Measurements from ENCODE around the gene ATG10.

Gene ATG10

DNA sequence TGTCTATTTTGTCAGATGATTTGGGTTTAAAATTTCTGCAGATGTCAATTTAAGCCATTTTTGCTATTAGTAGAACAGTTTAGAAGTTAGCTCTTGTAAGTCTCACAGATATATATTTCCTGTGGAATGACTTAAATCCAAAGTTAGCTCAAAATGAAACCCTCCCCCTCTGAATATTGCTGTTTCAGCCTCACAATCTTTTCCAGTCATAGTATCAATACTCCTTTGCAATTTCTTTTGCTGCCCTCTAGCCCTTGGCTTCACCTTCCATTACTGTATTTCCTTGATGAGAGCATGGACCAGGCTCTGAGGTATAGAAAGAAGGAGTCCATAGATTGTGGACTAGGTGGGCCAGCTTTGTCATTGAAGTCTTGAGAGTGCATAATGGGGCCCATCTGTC is 124.4 kb downstream of the ATG10 start:
- no peak overlapping the region for H2BK15ac ChIP-seq (replicated peaks; ENCODE audit: low read depth)
- no peak overlapping the region for H3K9ac ChIP-seq (ENCODE audit: low read length)
- no peak for DNase-seq
- H3K79me2 ChIP-seq (ENCODE audit: control insufficient read depth, insufficient read depth, low read length) = no peaks in the 10 kb centered on the region
- no peak overlapping the region for H2BK5ac ChIP-seq (ENCODE audit: low read length)
- no peak overlapping the region for H3K4ac ChIP-seq (ENCODE audit: low read depth, low read length)
- H3K27ac ChIP-seq (ENCODE audit: low read depth, low read length) = no peak overlapping the region
- H3K79me1 ChIP-seq (ENCODE audit: low read length) = no peaks in the 10 kb centered on the region
- no peak overlapping the region for H3K23ac ChIP-seq (ENCODE audit: low read length)
- no peak overlapping the region for H4K5ac ChIP-seq (ENCODE audit: low read length)
- no peak overlapping the region for H3K56ac ChIP-seq (ENCODE audit: low read length)
- H3K36me3 ChIP-seq (ENCODE audit: control insufficient read depth, insufficient read depth, low read length) = no peaks in the 10 kb centered on the region
- H2AK5ac ChIP-seq (ENCODE audit: low read length) = no peak overlapping the region
- H3K4me3 ChIP-seq (ENCODE audit: low read length) = no peak overlapping the region
- no peak overlapping the region for H3K18ac ChIP-seq (ENCODE audit: low read length)
- no peak overlapping the region for H2BK120ac ChIP-seq (ENCODE audit: low read depth, low read length)
- H3K4me1 ChIP-seq (ENCODE audit: control insufficient read depth, low read depth, low read length) = no peaks in the 10 kb centered on the region
- H4K8ac ChIP-seq (ENCODE audit: low read depth, low read length) = no peak overlapping the region
- H3K4me2 ChIP-seq (ENCODE audit: low read length) = no peak overlapping the region
- H3K27me3 ChIP-seq (ENCODE audit: insufficient read depth, low read length, poor library complexity) = no peaks in the 10 kb centered on the region

DNA sequence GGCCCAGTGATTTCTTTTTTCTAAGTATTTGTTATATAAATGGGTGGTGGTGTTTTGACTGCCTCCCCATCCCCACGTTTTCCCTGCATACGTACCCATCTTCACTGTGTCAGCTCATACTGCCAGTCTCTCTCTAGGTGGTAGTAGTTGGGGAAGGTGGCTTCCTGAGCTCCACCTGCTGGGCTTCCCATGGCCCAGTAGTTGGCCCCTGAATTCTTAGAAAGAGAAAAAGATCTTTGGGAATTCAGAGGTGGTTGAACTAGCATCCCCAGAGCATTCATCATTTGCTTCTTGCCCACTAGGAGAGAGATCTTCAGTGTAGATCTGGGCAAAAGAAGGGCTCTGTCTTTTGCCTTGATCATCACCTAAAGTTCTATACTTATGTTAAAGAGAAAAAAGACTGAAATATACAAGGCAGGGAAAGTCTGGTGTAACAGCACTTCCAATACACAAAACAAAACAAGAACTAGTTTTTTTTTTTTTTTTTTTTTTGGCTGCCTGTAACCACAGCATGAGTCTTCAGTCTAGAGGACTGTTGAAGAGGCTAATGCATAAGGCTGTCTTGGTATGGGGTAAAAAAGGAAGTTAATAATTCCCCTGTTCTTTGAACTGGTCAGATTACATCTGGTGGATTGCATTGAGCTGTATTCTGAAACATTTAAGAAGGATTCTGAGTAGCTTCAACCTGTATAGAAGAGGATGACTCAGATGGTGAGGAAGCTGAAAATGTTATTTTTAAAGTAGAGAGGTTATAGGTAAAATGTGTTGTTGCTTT is 128.7 kb downstream of the ATG10 start:
- Histone ChIP-seq H3K18ac (ENCODE audit: low read length) (no peak overlapping the region), H2BK5ac (ENCODE audit: low read length) (no peak overlapping the region), H3K27me3 (ENCODE audit: insufficient read depth, low read length, poor library complexity) (no peaks in the 10 kb centered on the region), H3K27ac (ENCODE audit: low read depth, low read length) (no peak overlapping the region), H3K4me1 (ENCODE audit: control insufficient read depth, low read depth, low read length) (no peaks in the 10 kb centered on the region), H3K9ac (ENCODE audit: low read length) (no peak overlapping the region), H3K56ac (ENCODE audit: low read length) (no peak overlapping the region), H3K79me2 (ENCODE audit: control insufficient read depth, insufficient read depth, low read length) (no peaks in the 10 kb centered on the region), H3K23ac (ENCODE audit: low read length) (no peak overlapping the region), H2BK15ac (replicated peaks; ENCODE audit: low read depth) (no peak overlapping the region), H3K4ac (ENCODE audit: low read depth, low read length) (no peak overlapping the region), H3K4me3 (ENCODE audit: low read length) (no peak overlapping the region), H3K36me3 (ENCODE audit: control insufficient read depth, insufficient read depth, low read length) (no peaks in the 10 kb centered on the region), H2AK5ac (ENCODE audit: low read length) (no peak overlapping the region), H4K5ac (ENCODE audit: low read length) (no peak overlapping the region), H3K4me2 (ENCODE audit: low read length) (no peak overlapping the region), H2BK120ac (ENCODE audit: low read depth, low read length) (no peak overlapping the region), H3K79me1 (ENCODE audit: low read length) (no peaks in the 10 kb centered on the region), H4K8ac (ENCODE audit: low read depth, low read length) (peak overlapping the region; percentile 6)
- WGBS (ENCODE audit: extremely low coverage, insufficient coverage, low lambda C conversion rate) = no CpG with 5 or more reads among the region's 2 CpGs
- DNase-seq = peak; percentile 37

DNA sequence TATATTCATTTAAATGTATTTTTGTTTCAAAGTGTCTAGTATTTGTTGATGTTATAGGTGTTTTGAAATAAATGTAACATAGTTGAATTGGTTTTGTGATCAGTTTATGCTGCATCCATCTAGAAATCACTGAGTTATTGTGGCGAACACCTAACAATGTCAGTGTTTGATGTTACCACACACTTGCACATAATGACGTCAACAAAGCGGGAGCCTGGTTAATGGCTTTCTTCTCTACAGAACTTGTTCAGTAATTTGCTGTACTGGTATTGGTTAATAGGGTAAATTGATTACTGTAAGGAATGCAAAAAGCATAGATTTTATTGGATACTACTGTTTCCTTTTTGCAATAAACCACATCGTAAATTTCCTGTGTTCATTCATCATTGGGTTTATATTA is 133.0 kb downstream of the ATG10 start:
- Histone ChIP-seq H3K36me3 (ENCODE audit: control insufficient read depth, insufficient read depth, low read length) (no peaks in the 10 kb centered on the region), H3K23ac (ENCODE audit: low read length) (no peak overlapping the region), H3K79me1 (ENCODE audit: low read length) (no peaks in the 10 kb centered on the region), H3K27ac (ENCODE audit: low read depth, low read length) (no peak overlapping the region), H3K4me1 (ENCODE audit: control insufficient read depth, low read depth, low read length) (peaks cover 1% of the 10 kb centered on the region), H3K18ac (ENCODE audit: low read length) (no peak overlapping the region), H3K9ac (ENCODE audit: low read length) (no peak overlapping the region), H3K4ac (ENCODE audit: low read depth, low read length) (no peak overlapping the region), H4K8ac (ENCODE audit: low read depth, low read length) (no peak overlapping the region), H3K56ac (ENCODE audit: low read length) (no peak overlapping the region), H2BK15ac (replicated peaks; ENCODE audit: low read depth) (no peak overlapping the region), H3K27me3 (ENCODE audit: insufficient read depth, low read length, poor library complexity) (no peaks in the 10 kb centered on the region), H4K5ac (ENCODE audit: low read length) (no peak overlapping the region), H2AK5ac (ENCODE audit: low read length) (no peak overlapping the region), H2BK120ac (ENCODE audit: low read depth, low read length) (no peak overlapping the region), H2BK5ac (ENCODE audit: low read length) (no peak overlapping the region), H3K4me2 (ENCODE audit: low read length) (no peak overlapping the region), H3K79me2 (ENCODE audit: control insufficient read depth, insufficient read depth, low read length) (no peaks in the 10 kb centered on the region), H3K4me3 (ENCODE audit: low read length) (no peak overlapping the region)
- DNase-seq = no peak
- no CpG with 5 or more reads among the region's 4 CpGs for WGBS (ENCODE audit: extremely low coverage, insufficient coverage, low lambda C conversion rate)

DNA sequence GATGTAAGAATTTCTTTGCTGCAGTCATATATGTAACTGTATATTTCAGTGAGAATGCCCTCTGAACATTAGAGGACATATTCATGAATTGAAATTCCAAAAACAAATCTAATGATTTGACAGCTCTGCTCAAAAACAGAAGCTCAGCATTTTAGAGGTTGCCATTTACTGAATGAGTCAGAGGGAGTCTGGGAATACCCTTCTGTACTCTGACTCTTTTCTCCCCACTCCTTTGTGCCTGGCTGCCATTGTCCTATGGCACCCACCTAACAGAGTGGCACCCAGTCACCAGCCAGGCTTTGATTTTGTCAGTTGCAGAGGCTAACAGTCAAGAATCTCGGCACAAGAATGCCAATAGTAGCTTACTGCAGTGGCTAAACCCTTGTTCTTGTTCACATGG is 133.6 kb downstream of the ATG10 start:
- Histone ChIP-seq H3K27ac (ENCODE audit: low read depth, low read length) (no peak overlapping the region), H4K8ac (ENCODE audit: low read depth, low read length) (no peak overlapping the region), H3K27me3 (ENCODE audit: insufficient read depth, low read length, poor library complexity) (no peaks in the 10 kb centered on the region), H3K4me1 (ENCODE audit: control insufficient read depth, low read depth, low read length) (peaks cover 1% of the 10 kb centered on the region), H3K23ac (ENCODE audit: low read length) (no peak overlapping the region), H3K36me3 (ENCODE audit: control insufficient read depth, insufficient read depth, low read length) (no peaks in the 10 kb centered on the region), H2BK15ac (replicated peaks; ENCODE audit: low read depth) (no peak overlapping the region), H3K79me1 (ENCODE audit: low read length) (no peaks in the 10 kb centered on the region), H3K9ac (ENCODE audit: low read length) (no peak overlapping the region), H4K5ac (ENCODE audit: low read length) (no peak overlapping the region), H2AK5ac (ENCODE audit: low read length) (no peak overlapping the region), H3K4me3 (ENCODE audit: low read length) (no peak overlapping the region), H2BK120ac (ENCODE audit: low read depth, low read length) (no peak overlapping the region), H3K4me2 (ENCODE audit: low read length) (no peak overlapping the region), H3K4ac (ENCODE audit: low read depth, low read length) (no peak overlapping the region), H3K79me2 (ENCODE audit: control insufficient read depth, insufficient read depth, low read length) (no peaks in the 10 kb centered on the region), H2BK5ac (ENCODE audit: low read length) (no peak overlapping the region), H3K18ac (ENCODE audit: low read length) (no peak overlapping the region), H3K56ac (ENCODE audit: low read length) (no peak overlapping the region)
- DNase-seq = no peak
- no CpG with 5 or more reads among the region's 1 CpG for WGBS (ENCODE audit: extremely low coverage, insufficient coverage, low lambda C conversion rate)

DNA sequence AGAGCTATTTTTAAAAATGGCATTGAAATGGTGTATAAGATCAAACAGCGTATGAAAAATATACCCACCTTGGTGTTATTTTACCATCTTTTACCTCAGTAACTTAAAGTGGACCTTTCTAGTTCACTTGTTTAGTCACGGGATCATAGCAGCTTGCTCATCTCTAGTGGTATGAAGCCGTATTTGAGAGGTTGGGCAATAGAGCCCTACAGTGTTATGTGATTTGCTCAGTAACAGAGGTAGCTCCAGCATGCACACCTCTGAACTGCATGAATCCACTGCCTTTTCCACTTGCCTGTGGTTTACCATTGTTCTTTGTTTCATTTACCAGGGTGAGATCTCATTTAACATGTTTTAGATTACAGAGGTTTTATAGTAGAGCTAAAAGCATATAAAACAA is 134.4 kb downstream of the ATG10 start:
- Histone ChIP-seq H2BK120ac (ENCODE audit: low read depth, low read length) (no peak overlapping the region), H3K9ac (ENCODE audit: low read length) (no peak overlapping the region), H4K5ac (ENCODE audit: low read length) (no peak overlapping the region), H3K4me3 (ENCODE audit: low read length) (no peak overlapping the region), H3K18ac (ENCODE audit: low read length) (no peak overlapping the region), H2BK15ac (replicated peaks; ENCODE audit: low read depth) (no peak overlapping the region), H2AK5ac (ENCODE audit: low read length) (no peak overlapping the region), H3K23ac (ENCODE audit: low read length) (no peak overlapping the region), H3K4me1 (ENCODE audit: control insufficient read depth, low read depth, low read length) (peaks cover 1% of the 10 kb centered on the region), H3K27me3 (ENCODE audit: insufficient read depth, low read length, poor library complexity) (no peaks in the 10 kb centered on the region), H3K79me1 (ENCODE audit: low read length) (no peaks in the 10 kb centered on the region), H2BK5ac (ENCODE audit: low read length) (no peak overlapping the region), H3K56ac (ENCODE audit: low read length) (no peak overlapping the region), H3K4ac (ENCODE audit: low read depth, low read length) (no peak overlapping the region), H3K36me3 (ENCODE audit: control insufficient read depth, insufficient read depth, low read length) (no peaks in the 10 kb centered on the region), H3K4me2 (ENCODE audit: low read length) (no peak overlapping the region), H3K79me2 (ENCODE audit: control insufficient read depth, insufficient read depth, low read length) (no peaks in the 10 kb centered on the region), H4K8ac (ENCODE audit: low read depth, low read length) (no peak overlapping the region), H3K27ac (ENCODE audit: low read depth, low read length) (no peak overlapping the region)
- peak; percentile 13 for DNase-seq
- no CpG with 5 or more reads among the region's 3 CpGs for WGBS (ENCODE audit: extremely low coverage, insufficient coverage, low lambda C conversion rate)

DNA sequence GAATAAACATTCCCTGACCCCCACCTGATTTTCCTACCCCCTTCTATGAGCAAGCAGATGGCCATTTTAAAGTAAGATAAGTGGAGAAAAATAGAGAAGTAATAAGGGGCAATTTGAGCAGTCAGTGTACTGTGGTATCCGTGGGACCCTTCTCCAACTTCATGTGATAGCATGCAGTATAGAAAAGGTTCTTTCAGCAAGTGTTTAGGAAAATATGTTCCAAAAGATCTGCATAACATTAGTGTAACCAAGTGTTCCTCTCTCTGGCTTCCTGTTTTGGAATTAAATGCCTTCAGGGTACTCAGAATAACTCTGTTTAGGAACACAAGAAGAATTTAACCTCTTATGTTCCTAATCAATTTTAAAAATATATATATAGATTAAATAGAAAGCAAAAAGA is 134.9 kb downstream of the ATG10 start:
- H3K23ac ChIP-seq (ENCODE audit: low read length) = no peak overlapping the region
- no peak overlapping the region for H3K4me3 ChIP-seq (ENCODE audit: low read length)
- H4K5ac ChIP-seq (ENCODE audit: low read length) = no peak overlapping the region
- H3K27me3 ChIP-seq (ENCODE audit: insufficient read depth, low read length, poor library complexity) = no peaks in the 10 kb centered on the region
- no peak overlapping the region for H3K4ac ChIP-seq (ENCODE audit: low read depth, low read length)
- peak; percentile 8 for DNase-seq
- no peak overlapping the region for H2BK15ac ChIP-seq (replicated peaks; ENCODE audit: low read depth)
- H3K36me3 ChIP-seq (ENCODE audit: control insufficient read depth, insufficient read depth, low read length) = no peaks in the 10 kb centered on the region
- H3K79me2 ChIP-seq (ENCODE audit: control insufficient read depth, insufficient read depth, low read length) = no peaks in the 10 kb centered on the region
- WGBS (ENCODE audit: extremely low coverage, insufficient coverage, low lambda C conversion rate) = no CpG with 5 or more reads among the region's 1 CpG
- no peak overlapping the region for H2BK120ac ChIP-seq (ENCODE audit: low read depth, low read length)
- no peak overlapping the region for H4K8ac ChIP-seq (ENCODE audit: low read depth, low read length)
- no peak overlapping the region for H2AK5ac ChIP-seq (ENCODE audit: low read length)
- no peak overlapping the region for H3K56ac ChIP-seq (ENCODE audit: low read length)
- no peak overlapping the region for H3K9ac ChIP-seq (ENCODE audit: low read length)
- H3K18ac ChIP-seq (ENCODE audit: low read length) = no peak overlapping the region
- no peak overlapping the region for H3K27ac ChIP-seq (ENCODE audit: low read depth, low read length)
- H2BK5ac ChIP-seq (ENCODE audit: low read length) = no peak overlapping the region
- peaks cover 1% of the 10 kb centered on the region for H3K4me1 ChIP-seq (ENCODE audit: control insufficient read depth, low read depth, low read length)
- H3K79me1 ChIP-seq (ENCODE audit: low read length) = no peaks in the 10 kb centered on the region
- H3K4me2 ChIP-seq (ENCODE audit: low read length) = no peak overlapping the region
